Spleen (tissue), 13 donors: ENCODE results near the gene RNGTT. TPM values are rescaled to one million over a fixed set of nuclear protein-coding genes. Genes with fewer than 3 reads are reported as not detected.

Experiments
- DNase-seq: peaks from one replicate; pipeline ENCODE4 v3.0.0-alpha.2; 2020
- H3K27ac ChIP-seq, 8 donors: fragments of 200-600 bp; sonication (generic) in 7 of 8; 1 replicate in 4 of 8; 2 replicates in 4 of 8; pipeline versions ENCODE4 v1.5.0 to v1.8.0; 2016 to 2021; ENCODE audit warnings: inconsistent platforms in 4 of 8, mild to moderate bottlenecking in 4 of 8, moderate library complexity in 1 of 8
- H3K27me3 ChIP-seq, 7 donors: fragments of 200-600 bp; sonication (generic) in 6 of 7; replicated peaks in 1 of 7; 1 replicate in 4 of 7; 2 replicates in 3 of 7; pipeline versions ENCODE4 v1.5.0 to v1.8.0; 2016 to 2021; ENCODE audit warnings: inconsistent platforms in 3 of 7, mild to moderate bottlenecking in 1 of 7
- H3K36me3 ChIP-seq, 6 donors: fragments of 200-600 bp; sonication (generic) in 5 of 6; 1 replicate in 4 of 6; 2 replicates in 2 of 6; pipeline versions ENCODE4 v1.5.0 to v1.8.0; 2016 to 2021; ENCODE audit warnings: inconsistent platforms in 2 of 6
- H3K4me1 ChIP-seq, 6 donors: fragments of 200-600 bp; sonication (generic) in 5 of 6; 1 replicate in 3 of 6; 2 replicates in 3 of 6; pipeline versions ENCODE4 v1.5.0 to v1.8.0; 2016 to 2021; ENCODE audit warnings: inconsistent platforms in 3 of 6
- H3K4me3 ChIP-seq, 8 donors: fragments of 200-600 bp; sonication (generic) in 7 of 8; 1 replicate in 4 of 8; 2 replicates in 4 of 8; pipeline versions ENCODE4 v1.5.0 to v1.8.0; 2016 to 2021; ENCODE audit warnings: inconsistent platforms in 4 of 8, mild to moderate bottlenecking in 4 of 8, moderate library complexity in 2 of 8
- H3K9me3 ChIP-seq, 8 donors: fragments of 200-600 bp; sonication (generic) in 7 of 8; 1 replicate in 4 of 8; 2 replicates in 4 of 8; pipeline versions ENCODE4 v1.5.0 to v1.8.0; 2016 to 2021; ENCODE audit warnings: inconsistent platforms in 4 of 8
- CTCF ChIP-seq, 11 experiments: fragments of 200-600 bp in 7 of 11; fragments of 450-650 bp in 4 of 11; sonication (generic) in 4 of 11; IDR thresholded peaks in 8 of 11; conservative IDR thresholded peaks in 3 of 11; 1 replicate in 7 of 11; 2 replicates in 4 of 11; pipeline versions ENCODE4 v1.4.0 to v1.8.0; 2016 to 2021; ENCODE audit warnings: antibody characterized with exemption in 11 of 11, inconsistent platforms in 4 of 11, mild to moderate bottlenecking in 1 of 11
- POLR2A ChIP-seq, 3 donors: fragments of 450-650 bp; IDR thresholded peaks; one replicate each; pipeline ENCODE4 v1.5.1; 2017; ENCODE audit warnings: antibody characterized with exemption in 3 of 3, mild to moderate bottlenecking in 1 of 3
- POLR2AphosphoS5 ChIP-seq, 3 donors: sonication (generic); formaldehyde crosslinking; IDR thresholded peaks; one replicate each; pipeline ENCODE4 v1.5.1; 2017; ENCODE audit warnings: antibody characterized with exemption in 3 of 3
- WGBS, 5 donors: extraction: QIAGEN DNeasy Blood & Tissue Kit in 3 of 5; methylation state at CpG; one replicate each; pipeline versions ENCODE4 v1.1.5 to v1.1.7; 2013 to 2018; 5-methylcytosine and 5-hydroxymethylcytosine counted together
- intact Hi-C: fragments of 100-400 bp; cut with DNase I; formaldehyde crosslinking; loops from one replicate; pipeline ENCODE4 v1.15.0; 2023; ENCODE audit warnings: low total_unique reads
- long read RNA-seq, 2 donors: transcript quantifications; one replicate each; lab custom pipeline, GENCODE V29; 2026
- polyA plus RNA-seq, 3 donors: library from polyadenylated mRNA; stranded (reverse); fragments of 200-250 nt; gene quantifications; one replicate each; pipeline ENCODE4 v1.2.1, GENCODE V29; 2013
- total RNA-seq, 7 donors: library from RNA; depleted of rRNA in 3 of 7; stranded (reverse); fragments of >200 nt in 3 of 7; fragmentation: NEBNext Ultra II Directional in 4 of 7; extraction: Animal tissue kit (Norgen Biotek cat#: 25700) in 4 of 7; gene quantifications; one replicate each; pipeline versions ENCODE4 v1.1.0 to v1.2.1, GENCODE V29; 2016 to 2021
- donor health status: healthy with polysubstance abuse.
- donor health status: DM: no; HTN: no; CAD: no; lungs with moderate emphysema.
- donor health status: DM: no; HTN: no; CAD: no.
- donor health status: Bipolar disorder and iron deficiency.
- donor health status: healthy.
- donor health status: DM: no; HTN: no; CAD: no.
- donor health status: DM: yes; HTN: yes; CAD: no.

RNGTT gene
- total RNA-seq (10 to 100 TPM; 16.5 to 27.1 (median 24.1) TPM), polyA plus RNA-seq (10 to 100 TPM in 2 of 3 donors, 1 to 10 TPM in 1; 9.4 to 16.1 (median 10.4) TPM)
- long read RNA-seq, donor 1, full-length matches to known transcripts, result 1 of 1 reads
- long read RNA-seq, donor 1, partial matches to known transcripts, result 0 of 1 reads
- long read RNA-seq, donor 1, other reads (novel, unspliced or antisense), result 0 of 1 reads
- long read RNA-seq, donor 2, full-length matches to known transcripts, result 1 of 1 reads
- long read RNA-seq, donor 2, partial matches to known transcripts, result 0 of 1 reads
- long read RNA-seq, donor 2, other reads (novel, unspliced or antisense), result 0 of 1 reads

DNA sequence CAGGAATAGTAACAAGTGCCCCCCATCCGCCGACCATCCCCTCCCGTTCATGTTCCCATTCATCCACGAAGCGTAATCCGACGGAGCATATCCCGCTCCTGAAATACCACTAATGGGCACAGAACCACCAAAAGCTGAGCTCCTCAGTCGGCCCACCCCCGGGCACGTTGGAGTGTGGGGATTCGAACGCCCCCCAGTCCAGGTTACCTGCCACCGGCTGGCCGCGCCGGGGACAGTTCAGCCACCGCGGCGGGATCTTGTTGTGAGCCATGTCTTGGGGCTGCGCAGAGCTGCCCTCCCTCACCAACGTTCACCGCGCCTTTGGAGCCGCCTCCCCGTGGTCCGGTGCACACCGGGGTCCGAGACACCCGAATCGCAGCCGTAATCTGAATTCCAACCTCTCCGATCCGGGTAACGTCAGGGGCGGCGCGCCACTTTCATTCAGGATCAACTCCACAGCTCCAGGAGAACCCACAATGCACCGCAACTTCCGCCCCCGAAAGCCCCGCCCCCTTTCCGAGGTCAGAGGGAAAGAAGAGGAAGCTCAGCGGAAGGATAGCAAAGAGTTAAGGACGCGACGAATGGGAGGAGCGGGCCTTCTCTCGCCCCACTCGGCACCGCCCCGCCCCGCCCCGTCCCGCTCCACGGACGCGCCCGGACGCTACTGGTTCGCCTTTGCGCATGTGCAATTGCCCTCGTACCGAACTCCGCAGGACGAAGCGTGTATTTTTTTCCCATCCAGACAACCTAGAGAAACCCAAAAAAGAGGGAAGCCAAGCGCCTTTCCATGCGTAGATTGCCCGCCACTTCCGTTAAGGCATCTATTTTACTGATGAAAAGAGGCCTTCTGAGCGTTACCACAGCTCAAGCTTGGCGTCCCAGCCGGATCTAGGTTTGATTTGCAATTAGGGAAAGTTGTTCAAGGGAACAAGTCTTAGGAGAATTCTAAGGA is at the start of gene RNGTT:
TSS of gene RNGTT (minus strand) at position 480 of the 952 bp plus-strand sequence. CDS start at position 271, 209 bp downstream.
- TF ChIP-seq CTCF (IDR thresholded peaks at IDR 0.05 in 8 of 11, conservative IDR thresholded peaks at IDR 0.05 in 3 of 11) (peak in 3 of 11 experiments; percentile 5 to 36 (median 27)), POLR2AphosphoS5 (IDR thresholded peaks at IDR 0.05) (peak; percentile 85 to 92 (median 88)), POLR2A (IDR thresholded peaks at IDR 0.05) (no peak)
- Histone ChIP-seq H3K27me3 (no peaks in the 10 kb centered on the region), H3K4me1 (peaks cover 9 to 54% (median 25%) of the 10 kb centered on the region in 6 donors), H3K36me3 (no peaks in the 10 kb centered on the region), H3K27ac (peak within 1 kb of the TSS; percentile 66 to 90 (median 81)), H3K4me3 (peak within 1 kb of the TSS; percentile 65 to 97 (median 88)), H3K9me3 (peaks cover 0 to 29% (median 16%) of the 10 kb centered on the region in 8 donors)
- intact Hi-C loops, result no loop called here
- DNase-seq, result peak; percentile 100
- WGBS, 5 donors, result 0 to 1% (median 0%) methylated on average over 60 to 74 of the region's 74 CpGs

GRCh38 chr6:89011436-89011835 is 48.0 kb upstream of the RNGTT start:
- 91 to 98% (median 92%) methylated on average over 2 of the region's 2 CpGs for WGBS, 5 donors

DNA sequence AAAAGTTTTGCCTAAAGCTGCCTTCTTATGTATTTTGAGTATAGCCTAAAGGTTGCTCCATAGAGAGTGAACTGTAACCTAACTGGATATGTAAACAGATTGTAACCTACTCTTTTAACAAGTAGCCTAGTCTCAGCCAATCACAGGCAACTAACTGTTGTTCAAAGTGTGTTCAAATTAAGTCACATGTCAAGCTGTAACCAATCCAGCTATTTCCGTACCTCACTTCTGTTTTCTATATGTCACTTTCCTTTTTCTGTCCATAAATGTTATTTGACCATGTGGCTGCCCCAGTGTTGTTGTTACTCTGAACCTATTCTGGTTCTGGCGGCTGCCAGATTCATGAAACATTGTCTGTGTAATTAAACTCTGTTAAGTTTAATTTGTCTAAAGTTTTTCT is 47.4 kb upstream of the RNGTT start:
- Histone ChIP-seq H3K4me1 (peaks cover 0 to 26% (median 15%) of the 10 kb centered on the region in 6 donors), H3K27me3 (no peaks in the 10 kb centered on the region), H3K4me3 (no peak overlapping the region), H3K36me3 (no peaks in the 10 kb centered on the region), H3K9me3 (peaks cover 0 to 2% (median 0%) of the 10 kb centered on the region in 8 donors), H3K27ac (no peak overlapping the region)
- intact Hi-C loops, result no loop called here
- 64 to 96% (median 69%) methylated on average over 2 of the region's 2 CpGs for WGBS, 5 donors
- TF ChIP-seq POLR2A (IDR thresholded peaks at IDR 0.05) (no peak), CTCF (IDR thresholded peaks at IDR 0.05 in 8 of 11, conservative IDR thresholded peaks at IDR 0.05 in 3 of 11) (no peak), POLR2AphosphoS5 (IDR thresholded peaks at IDR 0.05) (no peak)
- no peak for DNase-seq

More at GRCh38 chr6:89011436-89011835, 48.0 kb upstream of the RNGTT start:
- no peak overlapping the region for H3K27ac ChIP-seq
- no peak overlapping the region for H3K4me3 ChIP-seq
- peaks cover 0 to 26% (median 15%) of the 10 kb centered on the region in 6 donors for H3K4me1 ChIP-seq
- TF ChIP-seq CTCF (IDR thresholded peaks at IDR 0.05 in 8 of 11, conservative IDR thresholded peaks at IDR 0.05 in 3 of 11) (no peak), POLR2A (IDR thresholded peaks at IDR 0.05) (no peak), POLR2AphosphoS5 (IDR thresholded peaks at IDR 0.05) (no peak)
- DNase-seq, result no peak
- peaks cover 0 to 6% (median 0%) of the 10 kb centered on the region in 8 donors for H3K9me3 ChIP-seq
- H3K36me3 ChIP-seq, result no peaks in the 10 kb centered on the region
- no peaks in the 10 kb centered on the region for H3K27me3 ChIP-seq
- intact Hi-C loops, result no loop called here
